Measurements from ENCODE around the gene TMEM45A. TPM values are rescaled to one million over a fixed set of nuclear protein-coding genes. Genes with fewer than 3 reads are reported as not detected.

Gene TMEM45A
- total RNA-seq, 1 experiment from 2014 or later: 10.1 TPM

- H3K4me1 Mint-ChIP-seq: peaks cover 12 to 15% of the 10 kb centered on the region in 2 experiments; a peak in 3 of 4 replicates
- Histone ChIP-seq H3K9ac (ENCODE audit: extremely low read depth, insufficient read length, low read length) (no peak overlapping the region), H4K91ac (ENCODE audit: insufficient read length, low read depth, low read length) (no peak overlapping the region), H3T11ph (ENCODE audit: low read length) (no peak overlapping the region), H3K23ac (ENCODE audit: insufficient read length, low read depth, low read length) (no peak overlapping the region), H4K8ac (replicated peaks; ENCODE audit: insufficient read length, low read depth, low read length) (no peak overlapping the region), H3K27me3 (ENCODE audit: insufficient read depth, low read length) (no peaks in the 10 kb centered on the region), H3K4ac (ENCODE audit: low read depth, low read length) (no peak overlapping the region), H2BK12ac (ENCODE audit: insufficient read length, low read depth, low read length) (no peak overlapping the region), H2AK5ac (ENCODE audit: insufficient read length, low read length) (no peak overlapping the region), H3K23me2 (ENCODE audit: insufficient read length, low read depth, low read length, poor library complexity, severe bottlenecking) (no peaks in the 10 kb centered on the region), H3K56ac (ENCODE audit: insufficient read length, low read depth, low read length) (no peak overlapping the region), H3K9me3 (ENCODE audit: control insufficient read depth, low read depth, low read length) (peaks cover 10% of the 10 kb centered on the region), H4K20me1 (ENCODE audit: control insufficient read depth, insufficient read depth, insufficient read length) (no peaks in the 10 kb centered on the region), H3K4me2 (ENCODE audit: insufficient read depth, insufficient read length, low read length) (no peak overlapping the region), H2BK15ac (ENCODE audit: low read depth, low read length) (no peak overlapping the region), H3K27ac (ENCODE audit: insufficient read length, low read depth, low read length) (no peak overlapping the region), H3K4me1 (ENCODE audit: insufficient read depth, low read length) (no peaks in the 10 kb centered on the region), H2BK120ac (ENCODE audit: low read depth, low read length, poor library complexity, severe bottlenecking) (no peak overlapping the region), H3K14ac (ENCODE audit: insufficient read depth, low read length) (no peak overlapping the region), H2AFZ (ENCODE audit: low read length) (no peak overlapping the region), H3K79me2 (ENCODE audit: insufficient read depth, low read length) (no peaks in the 10 kb centered on the region), H2BK5ac (ENCODE audit: insufficient read length, low read length) (no peak overlapping the region), H4K5ac (ENCODE audit: insufficient read length, low read depth, low read length) (no peak overlapping the region), H3K18ac (ENCODE audit: insufficient read length, low read depth, low read length) (no peak overlapping the region), H3K79me1 (ENCODE audit: insufficient read depth, low read depth, low read length, poor library complexity, severe bottlenecking) (no peaks in the 10 kb centered on the region), H2BK20ac (ENCODE audit: low read depth, low read length, poor library complexity, severe bottlenecking) (no peak overlapping the region)
- H3K9me3 Mint-ChIP-seq: peaks cover 38 to 45% of the 10 kb centered on the region in 2 experiments
- peaks cover 13 to 35% (median 23%) of the 10 kb centered on the region in 3 experiments for H3K36me3 Mint-ChIP-seq (ENCODE audit: insufficient read depth in 1 of 3, low read depth in 3 of 3)
- TF ChIP-seq CTCF (conservative IDR thresholded peaks at IDR 0.05): no peak
- no peak overlapping the region for H3K27ac Mint-ChIP-seq
- no peak for DNase-seq
- no peaks in the 10 kb centered on the region for H3K27me3 Mint-ChIP-seq (ENCODE audit: low read depth)
- no peak overlapping the region for H3K4me3 Mint-ChIP-seq
- WGBS (ENCODE audit: extremely low coverage, insufficient read length, low lambda C conversion rate): no CpG with 5 or more reads among the region's 1 CpG
Observed at GRCh38 chr3:100467133-100467532, 25.3 kb upstream of the TMEM45A start.
